ENCODE results near the gene RPH3AL. TPM values are rescaled to one million over a fixed set of nuclear protein-coding genes. Genes with fewer than 3 reads are reported as not detected.

The RPH3AL gene
- 2.8 and 7.5 TPM in 2 replicates for total RNA-seq

GRCh38 chr17:352421-353212 lies at the start of gene RPH3AL:
Gene RPH3AL (minus strand): TSS chr17:352807. CDS start chr17:327543, 25,264 bp downstream.

GRCh38 chr17:181245-182049 lies 171.2 kb downstream of the RPH3AL start, which contains the start of gene DOC2B:
Gene DOC2B (minus strand): TSS chr17:181650. CDS start chr17:181479, 171 bp downstream.

Other genes with a start within 250 kb of the RPH3AL start
- not detected in 2 replicates for gene SCGB1C2, start 215.2 kb downstream of the RPH3AL start, total RNA-seq
- under 0.01 and 1.3 TPM in 2 replicates for gene DOC2B, start 171.2 kb downstream of the RPH3AL start, total RNA-seq
- gene RFLNB, start 93.1 kb upstream of the RPH3AL start, total RNA-seq, result 27.5 and 36.0 TPM in 2 replicates